Caco-2 (cell line): Measurements from ENCODE around the gene RPS6KA5. TPM values are rescaled to one million over a fixed set of nuclear protein-coding genes. Genes with fewer than 3 reads are reported as not detected.

Experiments
- BruUV-seq: library from RNA; stranded (reverse); fragments of 400-500 nt; replicated peaks from 2 replicates; lab custom pipeline; 2021; lab: Mats Ljungman, UMichigan
- CTCF ChIA-PET: fragments of 300-600 bp; sonication (Branson Sonifier 250); formaldehyde crosslinking; loops from one replicate; lab custom pipeline; 2022; ENCODE audit warnings: antibody characterized with exemption; lab: Charles Lee
- POLR2A ChIA-PET: fragments of 300-600 bp; sonication (Branson Sonifier 250); formaldehyde crosslinking; loops from one replicate; lab custom pipeline; 2022; ENCODE audit warnings: antibody characterized with exemption; lab: Charles Lee
- DNase-seq, 2 experiments: peaks; one replicate each; pipeline versions ENCODE4 v3.0.0 to v3.0.0-alpha.2; 2020 to 2022
- H3K27me3 ChIP-seq: replicated peaks from 2 replicates; pipeline ENCODE4 v1.6.0; 2011; ENCODE audit warnings: low read length; ENCODE audit not compliant: control insufficient read depth, insufficient read depth
- H3K36me3 ChIP-seq: 2 replicates; pipeline ENCODE4 v1.5.1; 2011; ENCODE audit warnings: low read length; ENCODE audit not compliant: control insufficient read depth, insufficient read depth
- H3K4me1 ChIP-seq: fragments of 250-450 bp; sonication (Bioruptor Pico); 2 replicates; pipeline ENCODE4 v1.5.1; 2020; ENCODE audit warnings: mild to moderate bottlenecking
- H3K4me3 ChIP-seq: 2 replicates; pipeline ENCODE4 v1.5.1; 2011; ENCODE audit warnings: low read depth, mild to moderate bottlenecking, control low read depth, low read length
- H3K9me3 ChIP-seq: fragments of 250-450 bp; sonication (Bioruptor Pico); 2 replicates; pipeline ENCODE4 v1.5.1; 2020; ENCODE audit warnings: mild to moderate bottlenecking, moderate library complexity
- H3K27ac Mint-ChIP-seq: one replicate; pipeline ENCODE4 v1.8.0; 2022; ENCODE audit warnings: mixed read lengths; ENCODE audit not compliant: unreplicated experiment
- H3K27me3 Mint-ChIP-seq: one replicate; pipeline ENCODE4 v1.8.0; 2022; ENCODE audit warnings: mixed read lengths; ENCODE audit not compliant: insufficient read depth, unreplicated experiment
- H3K36me3 Mint-ChIP-seq: one replicate; pipeline ENCODE4 v1.8.0; 2022; ENCODE audit warnings: mild to moderate bottlenecking, mixed read lengths; ENCODE audit not compliant: insufficient read depth, unreplicated experiment
- H3K4me1 Mint-ChIP-seq: one replicate; pipeline ENCODE4 v1.8.0; 2022; ENCODE audit warnings: low read depth, mixed read lengths; ENCODE audit not compliant: unreplicated experiment
- H3K4me3 Mint-ChIP-seq: one replicate; pipeline ENCODE4 v1.8.0; 2022; ENCODE audit warnings: mild to moderate bottlenecking, moderate library complexity, mixed read lengths; ENCODE audit not compliant: unreplicated experiment
- H3K9me3 Mint-ChIP-seq: one replicate; pipeline ENCODE4 v1.8.0; 2022; ENCODE audit warnings: mixed read lengths; ENCODE audit not compliant: unreplicated experiment
- intact Hi-C: fragments of 100-400 bp; cut with micrococcal nuclease; formaldehyde crosslinking; loops from one replicate; pipeline ENCODE4 v1.10.0; 2022; ENCODE audit not compliant: unreplicated experiment
- total RNA-seq: library from RNA; stranded (reverse); gene quantifications from 2 replicates; pipeline ENCODE4 v1.2.3, GENCODE V29; 2022
- TF ChIP-seq, protein P1 (sequence below), 2 experiments: fragments of 200-600 bp in 1 of 2; IDR thresholded peaks; 1 replicate in 1 of 2; 2 replicates in 1 of 2; pipeline versions ENCODE4 v1.5.1 to v1.8.0; 2011 to 2022; ENCODE audit warnings: antibody characterized with exemption in 1 of 2, control low read depth in 1 of 2, inconsistent platforms in 1 of 2, low read depth in 1 of 2, low read length in 1 of 2, mild to moderate bottlenecking in 1 of 2, moderate library complexity in 1 of 2; ENCODE audit not compliant: insufficient read depth in 1 of 2, severe bottlenecking in 1 of 2, unreplicated experiment in 1 of 2

RPS6KA5 gene
- total RNA-seq, 1 experiment from 2014 or later: 5.7 TPM

DNA sequence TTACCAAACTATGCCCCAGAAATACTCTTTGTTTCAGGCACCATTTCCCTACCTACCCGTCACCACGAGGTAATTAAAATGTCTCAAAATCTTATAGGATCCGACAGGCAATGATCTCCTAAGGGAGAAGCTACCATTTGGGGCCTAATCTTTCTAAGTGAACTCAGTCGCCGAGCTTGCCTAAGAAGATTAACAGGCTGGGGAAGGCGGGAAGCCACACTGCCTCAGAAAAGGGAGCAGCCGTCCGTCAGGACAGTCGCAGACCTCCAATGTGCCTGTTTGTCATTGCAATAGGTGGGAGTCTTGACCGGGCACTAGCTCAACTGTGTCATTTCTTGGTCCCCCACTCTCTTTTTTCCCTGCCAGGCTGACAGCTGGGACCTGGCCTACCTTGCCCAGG is 248.8 kb downstream of the RPS6KA5 start:
- intact Hi-C loops: no loop called here
- TF ChIP-seq, protein P1, sequence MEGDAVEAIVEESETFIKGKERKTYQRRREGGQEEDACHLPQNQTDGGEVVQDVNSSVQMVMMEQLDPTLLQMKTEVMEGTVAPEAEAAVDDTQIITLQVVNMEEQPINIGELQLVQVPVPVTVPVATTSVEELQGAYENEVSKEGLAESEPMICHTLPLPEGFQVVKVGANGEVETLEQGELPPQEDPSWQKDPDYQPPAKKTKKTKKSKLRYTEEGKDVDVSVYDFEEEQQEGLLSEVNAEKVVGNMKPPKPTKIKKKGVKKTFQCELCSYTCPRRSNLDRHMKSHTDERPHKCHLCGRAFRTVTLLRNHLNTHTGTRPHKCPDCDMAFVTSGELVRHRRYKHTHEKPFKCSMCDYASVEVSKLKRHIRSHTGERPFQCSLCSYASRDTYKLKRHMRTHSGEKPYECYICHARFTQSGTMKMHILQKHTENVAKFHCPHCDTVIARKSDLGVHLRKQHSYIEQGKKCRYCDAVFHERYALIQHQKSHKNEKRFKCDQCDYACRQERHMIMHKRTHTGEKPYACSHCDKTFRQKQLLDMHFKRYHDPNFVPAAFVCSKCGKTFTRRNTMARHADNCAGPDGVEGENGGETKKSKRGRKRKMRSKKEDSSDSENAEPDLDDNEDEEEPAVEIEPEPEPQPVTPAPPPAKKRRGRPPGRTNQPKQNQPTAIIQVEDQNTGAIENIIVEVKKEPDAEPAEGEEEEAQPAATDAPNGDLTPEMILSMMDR (IDR thresholded peaks at IDR 0.05; ENCODE audit: insufficient read depth in 1 of 2, low read depth in 1 of 2, low read length in 1 of 2, severe bottlenecking in 1 of 2, unreplicated experiment in 1 of 2): no peak
- H3K4me1 ChIP-seq: peaks cover 6% of the 10 kb centered on the region; the same call in 1 of the 2 replicates
- no peaks in the 10 kb centered on the region for H3K27me3 ChIP-seq
- H3K9me3 Mint-ChIP-seq: no peaks in the 10 kb centered on the region
- ChIA-PET POLR2A (no interaction called here), CTCF (no interaction called here)
- no peaks in the 10 kb centered on the region for H3K9me3 ChIP-seq
- H3K27ac Mint-ChIP-seq: no peak overlapping the region
- no peaks in the 10 kb centered on the region for H3K36me3 Mint-ChIP-seq
- no peaks in the 10 kb centered on the region for H3K36me3 ChIP-seq
- DNase-seq: no peak
- H3K4me3 Mint-ChIP-seq: no peak overlapping the region
- no peaks in the 10 kb centered on the region for H3K27me3 Mint-ChIP-seq
- H3K4me1 Mint-ChIP-seq: peaks cover 13% of the 10 kb centered on the region
- no peak overlapping the region for H3K4me3 ChIP-seq
- BruUV-seq: no TSS peak

- Histone ChIP-seq H3K27me3 (no peaks in the 10 kb centered on the region), H3K9me3 (no peaks in the 10 kb centered on the region), H3K4me3 (no peak overlapping the region), H3K36me3 (no peaks in the 10 kb centered on the region), H3K4me1 (peaks cover 6% of the 10 kb centered on the region; the same call in 1 of the 2 replicates)
- intact Hi-C loops: no loop called here
- BruUV-seq: no TSS peak
- Mint-ChIP-seq H3K4me3 (no peak overlapping the region), H3K27ac (no peak overlapping the region), H3K36me3 (no peaks in the 10 kb centered on the region), H3K9me3 (no peaks in the 10 kb centered on the region), H3K4me1 (peaks cover 13% of the 10 kb centered on the region), H3K27me3 (no peaks in the 10 kb centered on the region)
- DNase-seq: no peak
- TF ChIP-seq, protein P1 (IDR thresholded peaks at IDR 0.05; ENCODE audit: insufficient read depth in 1 of 2, low read depth in 1 of 2, low read length in 1 of 2, severe bottlenecking in 1 of 2, unreplicated experiment in 1 of 2): no peak
- CTCF ChIA-PET: no interaction called here
- POLR2A ChIA-PET: no interaction called here
These were observed 249.6 kb downstream of the RPS6KA5 start for GRCh38 chr14:90810806-90811205.

DNA sequence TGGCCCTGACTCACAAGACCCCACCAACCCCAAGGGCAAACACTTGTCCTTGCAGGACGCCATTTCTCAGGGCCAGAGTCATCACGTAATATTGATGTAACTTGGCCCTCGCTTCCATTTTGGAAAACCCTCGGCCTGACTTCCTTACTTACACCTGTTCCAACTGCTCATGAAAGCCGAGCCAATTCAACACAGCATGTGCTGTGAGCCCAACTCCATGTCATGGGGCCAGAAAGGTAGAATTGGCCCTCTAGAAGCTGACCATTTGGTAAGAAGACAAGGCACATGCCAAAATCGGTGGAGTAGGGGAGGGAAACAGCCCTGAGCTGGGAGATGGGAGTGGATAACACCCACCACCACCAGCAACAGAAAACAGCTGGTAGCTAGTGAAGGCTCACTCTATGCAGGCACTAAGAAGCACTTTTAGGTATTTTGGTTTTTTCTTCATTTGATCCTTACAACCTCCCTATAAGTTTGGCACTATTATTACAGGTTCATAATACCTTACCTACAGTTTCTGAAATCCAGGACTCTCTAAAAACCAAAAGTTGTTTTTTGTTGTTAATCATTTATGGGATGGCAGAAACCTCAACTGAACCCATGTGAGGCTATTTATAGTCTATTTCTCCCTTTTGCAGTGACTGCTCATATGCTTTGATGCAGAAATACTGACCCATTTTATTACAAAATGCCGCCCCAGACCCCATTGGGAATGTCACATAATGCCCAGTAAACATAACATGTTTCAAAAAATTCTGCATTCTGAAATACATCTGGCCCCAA is 250.7 kb downstream of the RPS6KA5 start:
- BruUV-seq: no TSS peak
- POLR2A ChIA-PET: no interaction called here
- Histone ChIP-seq H3K36me3 (no peaks in the 10 kb centered on the region), H3K4me1 (no peaks in the 10 kb centered on the region), H3K27me3 (no peaks in the 10 kb centered on the region), H3K4me3 (no peak overlapping the region), H3K9me3 (no peaks in the 10 kb centered on the region)
- H3K27me3 Mint-ChIP-seq: no peaks in the 10 kb centered on the region
- no peaks in the 10 kb centered on the region for H3K9me3 Mint-ChIP-seq
- H3K36me3 Mint-ChIP-seq: no peaks in the 10 kb centered on the region
- H3K4me1 Mint-ChIP-seq: peaks cover 6% of the 10 kb centered on the region
- H3K27ac Mint-ChIP-seq: no peak overlapping the region
- DNase-seq: no peak
- CTCF ChIA-PET: no interaction called here
- H3K4me3 Mint-ChIP-seq: no peak overlapping the region
- TF ChIP-seq, protein P1 (IDR thresholded peaks at IDR 0.05; ENCODE audit: insufficient read depth in 1 of 2, low read depth in 1 of 2, low read length in 1 of 2, severe bottlenecking in 1 of 2, unreplicated experiment in 1 of 2): no peak
- intact Hi-C loops: no loop called here
